ENCODE results near the gene MINDY3.
"Not testable (repeated sequence)": the region's sequence is repeated elsewhere in the genome, so short reads cannot be mapped to it uniquely, and the experiment has no call there.

The MINDY3 gene

DNA sequence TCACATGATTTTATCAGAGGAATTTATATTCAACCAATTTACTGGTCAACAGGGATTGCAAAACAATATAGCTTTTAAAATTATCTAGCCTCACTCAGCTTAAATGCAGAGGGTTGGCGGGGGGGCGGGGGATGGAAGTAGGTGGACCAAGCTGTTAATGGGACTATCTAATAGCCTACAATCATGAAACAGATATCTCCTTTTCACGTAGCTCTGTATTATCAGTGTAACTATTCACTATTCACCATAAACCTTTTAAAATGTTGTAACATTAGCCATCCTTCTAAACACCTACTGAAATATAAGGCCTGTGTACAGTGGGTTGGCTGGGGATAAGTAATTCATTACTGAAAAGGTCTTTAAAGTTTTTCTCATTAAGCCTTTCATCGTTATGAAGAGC is 56.2 kb downstream of the MINDY3 start:
- no peak for DNase-seq

DNA sequence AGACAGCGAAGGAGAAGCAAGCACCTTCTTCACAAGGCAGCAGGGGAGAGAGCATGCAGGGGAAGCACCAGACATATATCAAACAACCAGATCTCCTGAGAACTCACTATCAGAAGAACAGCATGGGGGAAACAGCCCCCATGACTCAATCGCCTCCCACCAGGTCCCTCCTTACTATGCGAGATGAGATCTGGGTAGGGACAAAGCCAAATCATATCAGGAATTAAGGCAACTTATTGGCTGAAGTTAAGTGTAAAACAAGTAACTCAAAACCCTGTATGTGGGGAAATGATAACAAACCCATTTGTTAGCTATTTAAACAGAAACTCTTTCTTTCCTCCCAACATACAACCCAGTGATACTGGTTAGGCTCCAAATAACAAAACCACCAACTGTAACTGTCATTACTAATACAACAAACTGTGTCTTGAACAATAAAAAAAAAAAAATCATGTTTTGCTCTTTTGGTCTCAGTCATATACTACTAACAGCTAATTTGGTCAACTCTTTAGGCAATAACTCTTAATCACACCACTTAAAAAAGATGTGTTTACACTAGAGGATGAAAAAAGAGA is 57.8 kb downstream of the MINDY3 start:
- peak; percentile 19 for DNase-seq

DNA sequence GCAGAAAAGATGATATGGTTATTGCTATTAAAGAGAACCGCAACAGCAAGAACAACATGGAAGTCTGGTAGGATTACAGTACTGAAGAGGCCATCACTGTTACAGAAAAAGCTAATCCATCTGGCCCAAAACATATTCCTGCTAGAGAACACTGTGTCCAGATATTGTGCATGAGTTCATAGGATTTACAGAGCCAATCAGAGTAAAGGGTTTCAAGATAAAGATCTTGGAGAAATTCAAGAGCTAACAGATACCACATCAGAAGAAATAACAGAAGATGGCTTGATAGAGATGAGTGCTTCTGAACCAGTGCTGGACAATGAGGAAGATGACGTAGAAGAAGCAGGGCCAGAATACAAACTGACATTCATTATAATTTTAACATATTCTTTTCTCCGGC is 58.7 kb downstream of the MINDY3 start:
- DNase-seq, result no peak

DNA sequence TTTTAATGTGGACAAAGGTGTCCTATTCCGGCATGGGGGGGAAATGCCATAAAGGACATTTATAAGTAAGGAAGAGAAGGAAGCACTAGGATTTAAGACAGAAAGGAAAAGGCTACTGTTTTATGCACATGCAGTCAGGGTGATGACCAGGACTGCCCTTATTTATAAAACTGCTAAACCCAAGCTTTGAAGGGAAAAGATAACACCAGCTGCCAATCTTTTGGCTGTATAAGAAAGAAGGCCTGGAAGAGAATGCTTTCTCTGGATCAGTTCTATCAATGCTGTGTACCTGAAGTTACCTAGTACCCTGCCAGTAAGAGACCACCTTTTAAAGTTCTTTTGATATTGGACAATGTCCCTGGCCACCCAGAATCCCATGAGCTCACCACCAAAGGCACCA is 59.2 kb downstream of the MINDY3 start:
- no peak for DNase-seq

DNA sequence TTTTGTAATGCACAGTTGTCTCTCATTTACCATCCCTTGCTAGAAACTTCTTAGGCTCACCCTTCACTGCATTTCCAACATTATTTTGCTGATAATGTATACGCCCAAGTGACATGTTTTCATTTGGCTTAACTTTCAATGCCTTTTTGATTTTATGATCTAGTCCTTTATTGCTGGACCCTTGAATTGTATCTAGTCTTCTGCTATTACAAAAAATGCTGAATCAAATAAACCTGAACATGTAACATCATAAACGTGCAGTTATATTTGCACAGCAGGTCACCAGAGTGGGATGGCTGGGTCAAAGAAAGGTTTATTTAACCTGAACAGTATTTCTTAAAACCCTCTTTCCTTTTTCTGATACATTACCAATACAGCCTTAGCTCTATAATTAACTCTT is 63.0 kb downstream of the MINDY3 start:
- DNase-seq, result no peak

DNA sequence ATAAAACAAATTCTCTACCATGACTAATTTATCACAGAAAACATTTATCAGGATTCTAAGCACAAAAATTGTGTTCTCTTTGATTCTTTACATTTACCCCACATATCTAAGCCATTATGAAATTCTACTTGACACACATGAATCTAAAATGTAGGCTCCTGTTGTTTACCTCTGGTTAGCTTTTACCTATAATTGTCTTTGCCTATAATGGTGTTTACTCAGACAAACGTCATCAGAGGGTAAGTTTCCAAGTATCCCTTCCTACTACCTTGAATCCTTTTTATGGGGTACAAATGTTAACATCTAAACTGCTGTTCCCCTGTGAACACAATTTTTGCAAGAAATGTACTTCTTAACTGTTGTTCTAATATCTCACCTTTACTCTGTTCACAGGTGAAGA is 63.5 kb downstream of the MINDY3 start:
- DNase-seq, result no peak

DNA sequence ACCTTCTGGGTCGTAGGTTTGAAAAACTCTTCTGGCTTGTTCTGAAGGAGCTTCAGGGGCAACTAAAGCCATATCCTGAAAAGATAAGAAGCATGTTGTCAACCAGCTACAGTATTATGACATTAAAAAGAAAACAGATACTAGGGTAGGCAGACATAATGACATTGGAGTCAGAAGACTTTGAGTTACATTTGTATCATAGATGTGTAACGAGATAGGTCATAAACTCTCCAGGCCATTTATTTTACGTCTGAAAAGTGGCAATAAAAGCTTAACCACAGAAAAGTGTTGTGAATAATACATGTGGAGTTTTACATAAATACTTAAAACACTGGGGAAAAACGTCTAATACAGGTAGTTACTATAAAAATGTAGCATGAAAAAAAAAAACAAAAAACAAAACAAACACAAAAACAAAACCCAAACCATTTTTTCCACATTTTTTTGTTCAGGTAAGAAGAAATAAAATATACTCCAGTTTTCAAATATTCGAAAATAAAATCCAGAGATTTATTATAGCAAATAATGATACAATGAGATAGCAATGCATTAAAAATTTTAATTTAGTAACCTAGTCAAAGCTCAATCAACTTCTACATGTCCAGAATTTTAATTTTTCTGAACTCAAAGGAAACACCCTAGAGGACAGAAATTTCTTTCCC is 64.1 kb downstream of the MINDY3 start:
- DNase-seq, result no peak

DNA sequence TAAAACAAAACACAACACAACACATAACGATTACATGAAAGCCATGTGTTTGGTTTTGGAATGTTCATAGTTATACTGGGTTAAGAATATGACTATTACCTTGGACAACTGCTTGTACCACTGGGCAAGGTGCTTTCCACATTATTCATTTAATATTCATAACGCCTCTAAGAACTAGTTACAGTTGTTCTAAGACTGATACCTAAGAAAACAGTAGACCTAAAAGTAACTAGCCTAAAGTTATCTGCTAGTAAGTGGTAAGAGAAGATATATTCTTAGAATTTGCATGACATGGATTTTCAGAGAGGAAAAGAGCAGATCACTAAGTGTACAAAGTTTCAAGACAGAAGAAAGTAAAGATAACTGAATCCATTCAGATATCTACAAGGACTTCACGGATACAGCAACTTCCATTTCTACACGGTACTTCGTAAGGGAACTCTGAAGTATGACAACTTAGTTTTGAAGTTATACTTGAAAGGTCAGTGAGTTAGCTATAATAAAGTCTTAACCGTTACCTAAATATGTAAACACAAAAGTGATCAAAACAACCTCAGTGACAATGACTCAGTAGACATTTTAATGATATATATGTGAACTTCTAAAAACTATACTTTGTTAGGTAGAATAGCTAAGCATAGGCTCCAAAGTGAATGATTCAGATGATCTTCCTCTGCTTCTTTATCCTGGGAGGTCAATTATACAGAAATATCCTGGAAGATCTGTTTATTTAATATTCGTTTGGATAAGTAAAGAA is 65.1 kb downstream of the MINDY3 start:
- DNase-seq, result no peak

DNA sequence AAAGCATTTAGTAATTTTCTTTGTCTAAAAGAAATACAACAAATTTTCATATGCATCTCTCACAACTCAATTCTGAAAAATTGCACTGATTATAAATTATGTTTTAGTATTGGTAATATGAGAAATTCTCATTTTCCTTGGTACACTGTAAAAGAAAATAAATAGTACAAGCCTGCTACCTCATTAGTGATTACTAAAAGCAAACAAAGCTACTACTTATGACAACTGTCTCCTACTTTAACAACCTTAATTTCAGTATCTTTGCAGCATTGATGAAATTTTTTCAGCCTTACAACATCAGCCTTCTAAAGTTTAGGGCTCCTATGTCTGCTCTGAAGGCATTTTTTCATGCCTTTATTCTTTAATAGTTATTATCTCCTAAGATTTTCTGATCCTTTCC is 65.7 kb downstream of the MINDY3 start:
- DNase-seq, result no peak

DNA sequence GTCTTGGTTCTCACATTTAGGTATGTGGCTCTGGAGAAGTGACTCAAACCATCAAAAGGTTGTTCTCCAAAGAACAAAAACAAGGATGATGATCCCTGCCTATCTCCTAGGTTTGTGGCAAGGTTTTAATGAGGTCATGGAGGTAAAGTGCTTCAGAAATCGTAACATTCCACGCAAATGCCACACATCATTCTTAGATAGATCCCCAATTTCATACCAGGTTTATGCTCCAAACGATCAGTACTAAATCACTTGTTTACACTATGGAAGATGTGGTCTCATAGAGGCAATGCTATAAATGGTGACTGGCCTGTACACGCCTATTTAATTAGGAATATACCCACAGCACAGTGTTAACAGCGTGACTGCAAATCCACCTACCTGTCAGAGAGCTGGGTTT is 66.6 kb downstream of the MINDY3 start:
- no peak for DNase-seq

DNA sequence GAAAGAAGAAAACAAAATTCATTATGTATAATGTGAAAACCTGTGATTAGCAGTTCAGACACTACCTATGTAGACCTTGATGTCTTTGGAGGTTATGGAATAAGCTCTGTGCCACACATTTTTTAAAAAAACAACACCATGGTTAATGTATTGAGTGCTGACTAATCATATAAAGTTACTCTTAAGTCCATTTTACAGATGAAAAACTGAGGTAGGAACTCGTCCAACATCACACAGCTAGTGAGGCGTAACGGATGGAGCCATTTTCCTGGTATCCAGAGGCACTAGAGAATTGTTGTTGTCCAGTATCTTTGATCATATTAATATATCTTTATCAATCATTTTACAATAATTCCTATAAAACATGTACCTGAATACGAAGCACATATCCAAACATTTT is 67.5 kb downstream of the MINDY3 start:
- DNase-seq, result no peak

DNA sequence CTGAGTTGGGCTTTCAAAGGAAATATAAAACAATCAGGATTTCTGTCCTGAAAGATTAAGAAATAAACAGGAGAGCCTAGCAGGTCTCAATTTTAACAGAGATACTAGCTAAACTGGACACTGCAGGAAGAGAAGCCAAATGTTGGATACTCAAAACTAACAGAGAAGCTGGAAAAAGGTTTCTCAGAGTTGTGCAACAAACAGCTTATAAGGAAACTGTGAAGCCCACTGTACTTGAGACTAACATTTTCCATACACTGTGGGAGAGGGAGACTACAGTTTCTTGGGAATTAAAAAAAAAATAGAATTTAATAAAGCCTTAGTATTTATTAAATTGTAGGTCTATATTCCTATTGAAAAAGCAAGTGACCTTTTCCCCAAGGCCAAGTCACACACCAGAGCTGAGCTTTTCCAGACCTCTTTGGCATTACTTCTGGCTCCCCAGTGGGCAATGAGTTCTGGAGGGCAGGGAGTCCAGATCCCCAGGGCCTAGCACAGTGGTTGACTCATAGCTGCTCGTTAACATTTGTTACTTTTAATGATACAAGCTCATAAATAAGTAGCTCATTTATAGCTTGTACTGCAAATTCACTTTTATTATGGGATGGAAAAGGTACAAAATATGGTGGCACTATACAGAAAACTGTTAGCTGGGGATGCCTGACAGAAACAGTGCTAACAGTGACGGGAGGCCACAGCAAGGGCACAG is 68.3 kb downstream of the MINDY3 start:
- DNase-seq, result no peak

DNA sequence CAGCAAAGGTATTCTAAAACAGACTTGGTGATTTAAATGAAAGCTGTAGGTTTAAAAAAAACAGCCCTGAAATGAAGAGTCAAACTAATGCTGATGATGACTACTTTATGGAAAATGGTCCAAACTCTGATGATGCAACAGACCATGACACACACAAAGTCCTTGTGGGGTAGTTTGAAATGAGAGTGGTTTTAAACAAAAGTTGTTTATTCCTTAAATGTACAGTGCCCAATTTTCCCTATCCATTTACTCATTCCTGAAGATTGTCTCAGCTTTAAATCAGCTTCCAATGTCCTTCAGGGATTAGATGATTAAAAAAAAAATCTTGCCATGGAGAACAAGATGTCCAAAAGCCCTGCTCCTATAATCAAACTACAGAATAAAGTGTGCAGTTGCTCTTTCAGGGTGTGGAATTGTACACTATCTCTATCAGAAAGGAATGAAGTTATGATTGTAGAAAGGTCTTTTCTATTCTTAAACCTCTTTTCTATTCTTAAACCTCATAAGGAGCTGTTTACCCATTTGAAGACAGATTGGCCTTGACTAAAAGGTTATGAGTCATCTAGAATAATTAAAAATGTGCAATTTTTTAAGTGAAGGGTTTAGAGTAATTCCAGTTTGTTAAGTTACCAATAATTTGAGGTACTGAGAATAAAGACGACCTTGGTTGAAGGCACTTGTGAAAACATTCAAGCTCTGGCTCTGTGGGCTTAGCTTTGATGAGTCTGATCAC is 70.3 kb downstream of the MINDY3 start:
- no peak for DNase-seq

DNA sequence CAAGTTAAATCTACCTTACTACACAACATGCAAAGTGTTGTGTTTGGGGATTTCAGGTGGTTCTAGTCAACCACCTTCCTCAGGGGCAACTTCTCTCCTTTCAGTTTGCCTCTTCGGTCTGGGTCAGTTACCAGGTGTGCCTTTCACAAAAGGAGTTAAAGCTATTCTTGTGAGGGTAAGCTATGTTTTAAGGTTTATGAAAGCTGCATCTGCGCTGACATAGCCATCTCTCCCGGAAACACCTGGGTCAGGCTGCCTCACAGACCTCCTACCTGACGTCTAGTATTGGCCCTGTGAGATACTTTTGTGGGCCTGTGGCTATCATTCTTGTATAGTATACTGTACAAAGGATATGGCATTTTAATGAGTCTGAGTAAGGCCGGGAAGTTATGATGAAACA is 72.9 kb downstream of the MINDY3 start:
- DNase-seq, result no peak

DNA sequence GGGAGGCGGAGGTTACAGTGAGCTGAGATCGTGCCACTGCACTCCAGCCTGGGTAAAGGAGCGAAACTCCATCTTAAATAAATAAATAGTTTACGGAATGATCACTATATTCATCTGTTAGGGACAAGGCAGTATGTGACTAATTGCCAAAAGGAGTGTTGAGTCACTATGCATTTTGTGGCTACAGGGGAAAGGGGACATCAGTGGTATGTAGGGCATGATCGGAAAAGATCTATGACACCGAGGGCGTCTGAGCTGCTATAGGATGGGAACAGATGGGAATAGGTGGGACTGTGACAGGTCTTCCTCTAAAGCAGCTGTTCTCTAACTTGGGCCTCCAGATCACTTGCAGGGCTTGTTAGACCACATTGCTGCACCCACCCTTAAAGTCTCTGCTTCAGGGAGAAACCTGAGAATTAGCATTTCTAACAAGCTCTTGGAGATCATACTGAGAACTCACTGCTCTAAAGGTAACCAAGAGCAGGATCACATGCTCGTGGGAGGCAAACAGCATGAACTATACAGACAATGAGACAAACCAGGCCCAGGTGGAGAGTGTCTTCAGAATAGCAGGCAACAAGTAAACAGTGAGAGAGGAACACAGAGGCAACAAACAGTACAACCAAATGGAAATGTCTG is 75.5 kb downstream of the MINDY3 start:
- no peak for DNase-seq

DNA sequence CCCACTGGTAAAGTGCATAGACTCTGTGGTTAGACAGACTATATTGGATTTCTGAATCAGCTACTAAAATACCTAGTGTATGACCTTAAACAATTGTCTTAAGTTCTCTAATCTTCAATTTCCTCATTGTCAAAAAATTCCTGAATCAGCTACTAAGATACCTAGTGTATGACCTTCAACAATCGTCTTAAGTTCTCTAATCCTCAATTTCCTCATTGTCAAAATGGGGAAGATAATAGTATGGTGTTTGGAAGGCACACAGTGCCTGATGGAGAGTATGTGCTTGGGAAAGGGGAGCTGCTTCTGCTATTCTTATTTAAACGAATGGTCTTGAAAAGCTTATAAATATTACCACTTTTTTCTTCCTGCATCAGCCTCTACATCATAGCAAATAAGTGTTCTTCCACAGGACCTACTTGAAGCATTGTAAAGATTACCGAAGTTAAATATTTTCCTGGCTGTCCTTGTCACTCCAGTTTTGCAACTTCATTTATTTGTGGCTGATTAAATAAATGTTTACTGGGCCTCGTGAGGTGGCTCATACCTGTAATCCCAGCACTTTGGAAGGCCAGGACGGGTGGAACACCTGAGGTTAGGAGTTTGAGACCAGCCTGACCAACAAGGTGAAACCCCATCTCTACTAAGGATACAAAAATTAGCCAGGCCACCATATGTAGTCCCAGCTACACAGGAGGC is 76.2 kb downstream of the MINDY3 start:
- DNase-seq, result no peak

DNA sequence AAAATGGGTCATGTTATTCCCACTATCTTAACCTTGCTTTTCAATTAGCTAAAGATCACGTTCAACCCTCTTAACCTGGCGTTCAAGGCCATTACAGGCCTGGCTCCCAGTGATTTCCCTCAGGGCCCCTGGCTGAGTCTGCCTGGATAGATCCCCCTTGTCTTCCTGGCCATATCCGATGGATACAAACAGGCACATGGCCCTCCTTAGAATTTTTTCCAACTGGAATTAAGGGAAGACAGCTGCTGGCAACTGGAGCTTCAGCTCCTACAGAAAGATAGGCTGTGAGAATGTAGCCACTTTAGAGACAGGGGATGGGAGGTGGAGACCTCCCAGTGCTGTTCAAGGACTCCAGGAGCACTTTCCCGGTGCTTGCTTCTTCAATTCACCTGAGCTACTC is 77.5 kb downstream of the MINDY3 start:
- DNase-seq, result no peak

DNA sequence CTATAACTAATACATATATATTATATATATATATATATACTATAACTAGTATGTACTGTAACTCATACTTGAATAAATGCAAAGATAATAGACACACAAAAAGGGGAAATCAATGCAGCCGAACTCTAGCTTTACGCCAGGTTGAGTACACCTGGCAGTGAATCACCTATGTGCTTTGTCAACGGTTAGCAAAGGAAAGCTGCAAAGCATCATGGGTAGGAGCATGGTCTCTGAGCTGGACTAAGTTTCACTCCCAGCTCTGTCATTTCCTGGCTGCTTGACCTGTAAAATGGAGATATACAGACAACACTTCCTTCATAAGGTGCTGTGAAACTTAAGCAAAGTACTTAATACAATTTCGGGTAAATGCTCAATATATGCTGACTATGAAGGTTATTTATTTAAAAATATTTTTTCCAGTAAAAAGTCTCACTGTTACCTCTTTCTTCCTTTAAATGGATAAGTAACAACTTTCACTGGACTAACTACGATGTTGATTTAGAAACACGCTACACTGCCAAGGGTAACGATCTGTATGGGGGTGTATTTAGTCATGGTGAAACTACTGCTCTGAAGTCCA is 78.8 kb downstream of the MINDY3 start:
- DNase-seq, result no peak

DNA sequence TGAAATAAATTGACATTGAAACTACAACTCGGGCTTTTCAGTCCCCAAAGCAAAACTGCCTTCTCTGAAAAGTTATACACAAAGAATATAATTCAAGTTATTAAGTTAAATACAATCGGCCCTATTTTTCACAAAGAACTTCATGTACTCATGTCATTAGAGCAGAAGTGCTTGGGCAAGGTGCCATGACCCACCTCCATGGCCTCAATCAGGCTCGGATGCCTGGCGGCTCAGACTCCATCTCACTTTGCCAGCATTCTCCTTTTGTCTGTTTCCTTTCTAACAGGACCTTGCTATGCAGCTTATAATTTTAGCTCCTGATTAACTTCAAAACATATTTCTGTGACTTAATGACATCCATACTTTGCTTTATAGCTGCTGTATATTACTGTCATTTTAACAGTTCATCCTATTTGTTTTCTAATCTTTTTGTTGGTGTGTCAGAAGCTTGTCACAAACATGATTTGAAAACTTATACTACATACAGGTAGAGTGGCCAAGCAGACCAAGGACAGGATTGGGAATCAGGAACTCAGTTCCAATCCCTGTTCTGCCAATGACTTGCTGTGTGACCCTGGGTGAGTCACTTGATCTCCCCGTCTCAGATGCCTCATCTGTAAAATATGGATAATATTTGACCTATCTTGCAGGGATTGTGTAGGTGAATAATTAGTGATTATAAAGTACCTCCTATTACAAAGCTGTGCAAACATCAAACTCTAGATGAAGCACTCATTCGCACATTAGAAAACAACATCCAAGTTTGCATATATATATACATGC is 79.8 kb downstream of the MINDY3 start:
- DNase-seq, result no peak

DNA sequence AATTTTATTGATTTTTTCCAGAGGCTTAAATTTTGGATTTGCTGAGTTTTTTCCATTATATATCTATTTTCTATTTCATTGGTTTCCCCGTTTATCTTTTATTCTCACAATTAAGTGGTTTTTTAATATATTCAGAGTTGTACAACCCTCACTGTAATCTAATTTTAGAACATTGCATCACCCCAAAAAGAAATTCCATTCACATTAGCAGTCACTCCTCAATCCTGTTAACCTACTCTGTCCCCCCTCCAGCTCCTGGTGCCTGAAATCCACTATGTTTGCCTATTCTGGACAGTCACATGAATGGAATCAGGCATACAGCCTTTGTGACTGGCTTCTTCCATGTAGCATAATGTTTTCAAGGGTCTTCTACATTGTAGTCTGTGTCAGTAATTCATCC is 84.8 kb downstream of the MINDY3 start:
- no peak for DNase-seq

DNA sequence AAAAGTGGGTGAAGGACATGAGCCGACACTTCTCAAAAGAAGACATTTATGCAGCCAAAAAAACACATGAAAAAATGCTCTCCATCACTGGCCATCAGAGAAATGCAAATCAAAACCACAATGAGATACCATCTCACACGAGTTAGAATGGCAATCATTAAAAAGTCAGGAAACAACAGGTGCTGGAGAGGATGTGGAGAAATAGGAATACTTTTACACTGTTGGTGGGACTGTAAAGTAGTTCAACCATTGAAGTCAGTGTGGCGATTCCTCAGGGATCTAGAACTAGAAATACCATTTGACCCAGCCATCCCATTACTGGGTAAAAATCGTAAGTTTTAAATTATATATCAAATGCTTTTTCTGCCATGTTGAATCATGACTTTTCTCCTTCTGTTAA is 85.8 kb downstream of the MINDY3 start:
- not testable (repeated sequence) for DNase-seq

Measured in stimulated activated CD4-positive, alpha-beta T cell treated with anti-CD3 and anti-CD28 coated beads, Interleukin-4, amount 100 ng/mL, for 1 hour (primary cell).